NCI-H2107 treated with DMSO at 0.1 percent for 48 hours (cell line): Measurements from ENCODE around the gene R3HDM4.
A peak's percentile ranks its signal among the peaks of the same experiment; 100 is the strongest.

ENCODE experiments used
- DNase-seq: peaks from one replicate; lab custom pipeline; 2025; ENCODE audit not compliant: unreplicated experiment; lab: John Stamatoyannopoulos, UW

The R3HDM4 gene

DNA sequence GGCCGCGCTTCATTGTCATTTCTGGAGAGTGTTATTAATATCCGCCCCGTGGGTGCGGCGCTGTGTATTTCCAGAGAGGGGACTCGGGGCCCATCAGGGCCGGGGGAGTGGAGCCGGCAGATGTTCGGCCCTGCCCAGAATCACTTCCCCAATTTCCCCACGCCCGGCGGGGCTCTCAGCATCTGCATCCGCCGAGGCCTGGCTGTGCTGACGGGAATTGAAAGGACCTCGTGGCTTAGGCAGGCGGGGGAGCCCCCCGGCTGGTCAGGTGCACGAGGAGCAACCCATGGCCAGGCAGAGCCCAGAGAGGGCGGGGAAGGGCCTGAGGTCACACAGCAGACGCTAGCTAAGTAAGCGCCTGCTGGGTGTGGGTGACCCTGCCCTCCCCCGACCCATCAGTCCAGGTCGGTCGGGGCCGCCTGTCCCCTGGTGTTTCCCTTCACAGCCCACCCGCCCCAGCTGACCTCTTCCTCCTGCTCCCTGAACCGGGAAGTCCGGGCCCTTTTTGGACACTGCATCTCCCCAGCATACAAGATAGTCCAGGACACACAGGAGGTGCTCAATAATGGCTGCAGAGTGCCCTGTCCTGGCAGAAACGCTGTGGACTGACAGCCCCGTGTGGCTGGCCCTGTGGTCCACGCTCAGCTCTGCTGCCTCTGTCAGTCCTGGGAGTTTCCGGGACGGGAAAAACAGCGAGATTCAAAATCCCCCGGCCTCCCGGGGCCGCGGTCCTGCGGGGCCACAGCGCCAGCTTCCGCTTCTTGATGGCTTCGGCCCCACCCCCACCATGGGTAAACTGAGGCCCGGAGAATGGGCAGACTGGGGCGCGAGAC is 34.9 kb upstream of the R3HDM4 start:
- DNase-seq, result no peak

DNA sequence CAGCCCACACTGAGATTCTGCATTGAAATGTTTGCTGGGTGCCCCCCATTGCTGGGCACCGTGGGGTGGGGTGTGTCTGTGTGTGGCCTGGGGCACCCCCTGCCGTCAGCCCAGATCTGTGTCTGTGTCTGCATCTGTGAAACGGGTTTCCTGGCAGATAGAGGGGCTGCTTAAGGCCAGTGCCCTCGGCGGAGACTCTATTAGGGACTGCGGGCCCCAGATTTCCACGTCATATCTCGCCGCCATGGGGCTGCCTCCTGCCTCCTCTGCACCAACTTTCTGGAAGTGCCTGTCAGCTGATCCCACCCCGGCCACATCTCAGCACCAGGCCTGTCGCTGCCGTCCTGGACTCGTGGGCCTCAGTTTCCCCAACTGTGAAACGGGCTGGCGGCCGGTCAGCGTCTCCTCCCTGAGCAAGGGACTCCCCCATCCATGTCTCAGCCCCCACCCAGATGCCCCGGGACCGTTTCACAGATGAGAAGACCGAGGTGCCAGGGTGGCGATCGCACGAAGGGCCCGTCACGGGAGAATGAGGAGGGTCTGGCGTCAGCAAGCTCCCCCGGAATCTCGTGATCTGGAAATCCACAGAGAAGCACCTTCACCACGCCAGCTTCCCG is 34.2 kb upstream of the R3HDM4 start:
- no peak for DNase-seq

DNA sequence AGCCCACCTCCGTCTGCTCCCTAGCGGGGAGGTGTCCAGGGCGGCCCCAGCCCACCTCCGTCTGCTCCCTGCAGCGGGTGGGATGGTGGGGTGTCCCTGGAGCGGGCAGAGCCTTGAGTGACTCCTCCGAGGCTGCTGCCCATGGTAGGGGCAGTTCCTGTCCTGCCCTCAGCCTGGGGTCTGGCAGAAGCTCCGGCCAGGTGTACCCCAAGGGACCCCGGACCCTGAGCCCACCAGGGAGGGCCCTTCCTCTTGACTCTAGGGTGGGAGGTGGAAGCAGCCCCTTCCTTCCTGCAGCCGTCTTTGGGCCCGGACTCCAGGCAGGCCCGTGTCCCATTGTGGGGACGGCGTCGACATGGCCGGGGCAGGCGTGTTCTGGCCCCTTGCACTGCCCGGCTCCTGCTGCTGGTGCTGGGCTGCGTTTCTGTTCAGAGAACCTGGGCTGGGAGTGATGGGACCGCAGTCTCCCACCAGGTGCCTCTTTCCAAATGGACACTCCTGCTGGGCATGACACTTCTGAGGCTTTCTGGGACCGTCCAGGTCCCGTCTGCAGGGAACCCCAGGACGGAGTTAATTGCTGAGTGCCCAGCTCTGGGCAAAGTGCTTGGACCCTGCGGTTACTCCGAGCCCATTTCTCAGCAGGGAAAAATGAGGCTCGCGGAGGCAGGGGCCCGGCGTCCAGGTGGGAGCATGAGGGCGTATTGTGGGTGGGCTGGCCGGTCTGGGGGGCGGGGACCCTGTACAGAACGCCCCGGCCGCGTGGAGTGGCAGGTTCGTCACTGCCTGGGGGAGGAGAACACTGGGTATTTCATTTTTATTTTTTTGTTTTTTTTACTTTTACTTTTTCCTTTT is 32.6 kb upstream of the R3HDM4 start:
- DNase-seq, result no peak

GRCh38 chr19:944663-945241 is 31.7 kb upstream of the R3HDM4 start:
- no peak for DNase-seq

GRCh38 chr19:944171-944567 is 31.1 kb upstream of the R3HDM4 start:
- no peak for DNase-seq

- DNase-seq, result no peak
Observed at GRCh38 chr19:943551-944170, 30.6 kb upstream of the R3HDM4 start.

- DNase-seq, result no peak
Observed at GRCh38 chr19:942133-942645, 29.2 kb upstream of the R3HDM4 start.

- DNase-seq, result no peak
Observed at GRCh38 chr19:941292-942132, 28.5 kb upstream of the R3HDM4 start.

DNA sequence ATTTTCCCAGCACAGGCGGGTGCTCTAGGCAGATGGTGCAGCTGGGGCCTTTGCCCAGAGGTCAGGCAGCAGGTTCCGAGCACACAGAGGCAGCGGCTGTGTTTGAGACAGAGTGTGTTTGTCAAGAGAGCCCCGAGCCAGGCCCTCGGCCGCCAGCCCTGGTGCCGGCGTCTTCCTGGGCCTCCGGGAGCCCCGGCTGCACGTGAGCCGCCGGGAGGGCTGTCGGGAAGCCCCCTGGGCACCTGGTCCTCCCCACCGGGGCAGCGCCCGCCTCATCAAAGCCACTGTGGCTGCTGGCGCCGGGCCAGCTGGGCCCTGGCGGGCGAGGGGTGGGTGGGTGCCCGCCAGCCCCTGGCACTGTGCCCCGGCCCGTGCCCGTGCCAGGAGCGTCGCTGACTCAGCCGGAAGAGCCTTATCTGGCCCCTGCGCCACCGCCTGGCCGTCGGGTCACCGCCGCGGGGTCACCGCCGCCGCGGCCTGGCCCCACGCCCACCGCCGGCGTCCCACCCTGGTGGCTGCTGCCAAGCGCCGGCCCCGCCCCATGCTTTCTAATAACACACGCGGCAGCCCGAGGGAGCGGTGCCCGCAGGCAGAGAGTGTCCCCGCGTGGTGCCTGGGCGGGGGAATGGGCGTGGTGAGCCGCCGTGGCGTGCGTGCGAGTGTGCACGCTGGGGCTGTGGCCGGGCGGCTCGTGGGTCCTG is 27.7 kb upstream of the R3HDM4 start:
- DNase-seq, result peak; percentile 14

DNA sequence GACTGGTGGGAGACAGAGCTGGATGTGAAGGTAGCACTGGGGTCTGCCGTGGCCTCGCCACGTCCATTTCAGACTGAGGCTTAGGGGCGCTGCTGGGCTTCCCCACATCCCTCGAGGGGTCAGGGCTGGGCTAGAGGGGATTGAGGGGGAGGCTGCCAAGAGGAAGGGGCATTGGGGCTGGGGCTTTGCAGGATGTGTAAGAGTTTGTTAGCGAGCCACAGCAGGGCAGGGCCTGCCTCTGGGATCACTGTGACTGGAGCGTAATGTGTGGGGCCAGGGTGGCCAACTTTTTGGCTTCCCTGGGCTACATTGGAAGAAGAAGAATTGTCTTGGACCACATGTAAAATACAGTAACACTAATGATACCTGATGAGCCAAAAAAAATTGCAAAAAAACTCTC is 26.9 kb upstream of the R3HDM4 start:
- DNase-seq, result no peak

DNA sequence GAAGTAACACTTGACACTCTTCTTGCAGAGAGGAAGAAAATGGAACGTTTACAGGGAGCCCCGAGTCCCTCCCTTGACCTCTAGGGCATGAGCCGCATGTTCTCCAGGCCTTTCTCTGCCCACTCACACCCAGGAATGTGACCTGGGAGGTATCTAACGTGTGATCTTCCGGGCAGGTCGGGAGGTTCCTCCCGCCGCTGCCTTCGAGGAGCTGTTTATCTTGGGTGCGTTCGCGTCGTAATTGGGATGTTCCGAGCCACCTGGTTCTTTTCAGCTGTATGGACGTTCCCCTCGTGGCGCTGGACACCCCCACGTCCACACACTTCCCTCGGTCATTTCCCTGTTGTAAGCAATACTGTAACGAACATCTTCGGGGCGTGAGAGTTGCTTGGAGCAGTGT is 26.4 kb upstream of the R3HDM4 start:
- no peak for DNase-seq

- no peak for DNase-seq
Observed at GRCh38 chr19:938233-938923, 25.4 kb upstream of the R3HDM4 start.

- DNase-seq, result no peak
Observed at GRCh38 chr19:937259-937694, 24.3 kb upstream of the R3HDM4 start.

GRCh38 chr19:936175-936546 is 23.1 kb upstream of the R3HDM4 start:
- no peak for DNase-seq

GRCh38 chr19:934865-935479 is 22.0 kb upstream of the R3HDM4 start:
- DNase-seq, result no peak

DNA sequence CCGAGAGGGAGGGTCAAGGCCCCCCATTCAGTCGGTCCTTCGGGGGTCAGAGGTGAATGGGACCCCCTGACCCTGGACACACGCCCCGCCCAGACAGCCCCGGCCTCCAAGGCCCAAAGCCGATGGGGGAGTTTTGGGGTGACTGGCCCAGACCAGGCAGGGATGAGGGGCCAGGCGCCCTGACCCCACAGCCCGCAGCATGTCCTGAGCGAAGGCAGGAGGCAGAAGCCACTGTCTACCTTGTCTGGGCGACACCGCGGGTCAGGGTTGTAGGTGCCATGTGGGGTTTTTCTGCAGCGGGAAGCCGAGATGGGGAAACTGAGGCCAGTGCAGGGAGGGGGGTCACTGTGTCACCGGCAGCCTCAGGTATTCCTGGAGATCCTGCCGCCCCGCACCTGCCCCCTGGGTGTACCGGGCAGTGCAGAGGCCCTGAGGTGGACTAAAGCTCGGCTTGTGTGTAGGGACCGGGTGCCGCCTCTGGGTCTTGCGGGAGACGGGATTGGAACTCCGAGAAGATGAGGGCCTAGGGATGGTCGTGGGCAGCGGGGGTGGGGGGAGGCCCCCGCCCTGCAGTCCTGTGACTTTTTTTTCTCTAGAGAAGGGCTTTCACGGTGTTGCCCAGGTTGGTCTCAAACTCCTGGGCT is 21.3 kb upstream of the R3HDM4 start:
- DNase-seq, result no peak

DNA sequence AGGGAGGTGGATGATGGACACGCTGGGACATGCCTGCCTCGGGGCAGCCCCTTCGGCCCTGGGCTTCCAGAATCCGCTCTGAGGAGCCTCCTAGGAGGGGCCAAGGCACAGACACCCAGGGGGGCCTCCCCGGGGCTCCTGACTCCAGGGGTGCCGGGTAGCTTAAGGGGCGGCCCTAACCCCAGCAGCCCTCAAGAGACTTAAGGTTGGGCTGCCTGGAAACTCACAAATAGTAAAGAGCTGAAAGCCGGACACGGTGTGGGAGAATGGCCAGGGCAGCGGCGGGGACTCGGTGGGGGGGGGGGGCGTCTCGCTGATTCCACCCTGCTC is 20.5 kb upstream of the R3HDM4 start:
- DNase-seq, result no peak
